WI38 (cell line): ENCODE data around the gene LAPTM5.

Experiments
- H3K4me3 ChIP-seq: 2 replicates; pipeline ENCODE4 v1.5.1; 2011; ENCODE audit warnings: low read depth, mild to moderate bottlenecking, control low read depth, low read length
- TF ChIP-seq, protein P1 (sequence below): IDR thresholded peaks from 2 replicates; pipeline ENCODE4 v1.5.1; 2012; ENCODE audit warnings: low read depth, mild to moderate bottlenecking, control low read depth, low read length

LAPTM5 gene

DNA sequence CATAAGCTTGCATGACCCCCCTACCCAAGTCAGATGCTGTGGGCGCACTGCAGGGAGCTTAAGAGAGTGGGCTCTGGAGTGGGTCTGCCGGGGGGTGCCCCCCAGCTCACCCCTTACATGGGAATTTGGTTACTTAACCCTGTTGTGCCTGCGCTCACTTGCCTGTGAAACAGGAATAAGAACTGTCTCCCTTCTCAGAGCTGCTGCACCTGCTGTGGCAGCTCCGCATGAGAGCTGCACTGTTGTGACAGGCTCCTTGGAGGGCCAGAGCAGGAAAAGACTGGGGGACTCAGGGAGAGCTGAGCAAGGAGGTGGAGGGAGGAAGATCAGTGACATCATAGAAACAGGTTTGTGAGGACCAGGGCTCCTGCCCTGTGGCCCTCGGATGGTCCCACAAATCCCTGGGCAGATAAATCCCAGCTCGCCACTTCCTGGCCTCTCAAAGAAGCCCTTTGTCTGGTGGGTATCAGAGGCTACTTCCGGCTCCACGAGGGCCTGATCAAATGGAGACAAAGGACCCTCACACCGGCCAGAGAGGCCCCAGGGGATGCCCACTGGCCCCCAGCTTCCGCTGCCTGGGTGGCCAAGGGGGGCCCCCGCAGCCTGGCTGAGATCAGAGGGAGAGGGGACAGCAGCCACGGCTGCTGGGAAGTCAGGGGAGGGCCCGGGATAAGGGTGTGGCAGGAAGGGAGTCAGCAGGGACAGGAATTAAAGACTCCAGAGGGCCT, 28.9 kb upstream of the LAPTM5 start:
- TF ChIP-seq, protein P1, sequence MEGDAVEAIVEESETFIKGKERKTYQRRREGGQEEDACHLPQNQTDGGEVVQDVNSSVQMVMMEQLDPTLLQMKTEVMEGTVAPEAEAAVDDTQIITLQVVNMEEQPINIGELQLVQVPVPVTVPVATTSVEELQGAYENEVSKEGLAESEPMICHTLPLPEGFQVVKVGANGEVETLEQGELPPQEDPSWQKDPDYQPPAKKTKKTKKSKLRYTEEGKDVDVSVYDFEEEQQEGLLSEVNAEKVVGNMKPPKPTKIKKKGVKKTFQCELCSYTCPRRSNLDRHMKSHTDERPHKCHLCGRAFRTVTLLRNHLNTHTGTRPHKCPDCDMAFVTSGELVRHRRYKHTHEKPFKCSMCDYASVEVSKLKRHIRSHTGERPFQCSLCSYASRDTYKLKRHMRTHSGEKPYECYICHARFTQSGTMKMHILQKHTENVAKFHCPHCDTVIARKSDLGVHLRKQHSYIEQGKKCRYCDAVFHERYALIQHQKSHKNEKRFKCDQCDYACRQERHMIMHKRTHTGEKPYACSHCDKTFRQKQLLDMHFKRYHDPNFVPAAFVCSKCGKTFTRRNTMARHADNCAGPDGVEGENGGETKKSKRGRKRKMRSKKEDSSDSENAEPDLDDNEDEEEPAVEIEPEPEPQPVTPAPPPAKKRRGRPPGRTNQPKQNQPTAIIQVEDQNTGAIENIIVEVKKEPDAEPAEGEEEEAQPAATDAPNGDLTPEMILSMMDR: no peak
- no peak overlapping the region for H3K4me3 ChIP-seq

DNA sequence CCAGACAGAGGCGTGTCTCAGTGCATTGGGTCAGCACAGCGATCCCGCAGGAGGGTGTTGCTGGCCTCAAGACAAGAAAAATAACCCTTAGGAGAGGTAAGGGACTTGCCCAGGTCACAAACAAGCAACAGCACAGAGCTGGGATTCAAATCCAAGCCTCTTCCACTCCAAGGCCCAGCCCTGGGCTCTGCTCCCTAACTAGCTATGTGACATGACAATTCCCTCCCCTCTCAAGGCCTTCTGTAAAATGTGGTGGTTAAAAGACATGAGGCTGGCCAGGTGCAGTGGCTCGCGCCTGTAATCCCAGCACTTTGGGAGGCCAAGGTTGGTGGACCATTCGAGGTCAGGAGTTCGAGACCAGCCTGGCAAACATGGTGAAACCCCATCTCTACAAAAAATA, 28.1 kb upstream of the LAPTM5 start:
- H3K4me3 ChIP-seq: no peak overlapping the region
- TF ChIP-seq, protein P1: no peak

DNA sequence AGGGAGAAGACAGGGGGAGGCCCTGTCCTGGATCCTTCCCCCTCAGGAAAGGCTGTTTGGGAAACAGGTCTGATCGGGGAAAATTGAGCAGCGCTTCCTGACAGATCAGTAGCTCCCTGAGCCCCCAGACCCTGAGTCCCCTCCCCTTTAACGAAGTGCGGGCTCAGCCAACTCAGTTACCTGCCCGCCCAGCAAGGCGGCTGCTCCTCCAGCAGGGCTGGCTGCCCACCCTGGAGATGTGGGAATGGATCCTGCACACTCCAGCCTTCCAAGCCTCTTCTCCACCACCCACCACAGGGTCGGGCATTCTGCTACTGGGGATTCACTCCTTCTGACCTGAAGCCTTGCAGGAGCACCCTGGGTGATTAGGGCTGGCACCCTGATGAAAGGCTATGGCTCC, 27.6 kb upstream of the LAPTM5 start:
- H3K4me3 ChIP-seq: no peak overlapping the region
- TF ChIP-seq, protein P1: no peak

DNA sequence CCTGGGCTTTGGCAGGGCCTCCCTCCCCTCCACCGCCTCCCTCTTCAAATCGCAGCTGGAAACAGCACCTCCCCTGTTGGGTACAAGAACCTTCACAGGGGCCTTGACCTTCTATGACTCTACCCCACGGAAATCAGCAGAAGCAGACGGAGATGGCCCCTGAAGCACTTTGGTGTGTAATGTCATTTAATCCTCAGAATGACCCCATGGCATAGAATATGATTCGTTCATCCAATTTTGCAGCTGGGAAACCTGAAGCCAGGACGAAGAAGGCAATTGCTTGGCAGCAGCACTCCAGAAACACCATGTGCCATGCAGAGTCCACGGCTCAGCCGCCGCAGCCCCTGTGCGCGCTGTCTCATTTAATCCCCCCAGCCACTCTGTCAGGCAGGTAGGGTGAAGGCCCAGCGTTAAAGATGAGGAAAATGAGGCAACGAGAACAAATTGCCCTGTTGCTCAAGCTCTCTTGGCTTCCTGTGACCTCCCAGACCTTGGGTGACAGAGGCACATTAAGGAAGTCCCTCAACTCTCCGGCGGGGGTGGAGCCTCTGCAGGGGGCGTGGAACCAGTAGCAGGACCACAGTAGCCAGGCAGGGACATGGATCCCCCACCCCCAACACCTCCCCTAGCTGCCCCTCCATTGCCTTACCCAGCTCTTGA, 25.8 kb upstream of the LAPTM5 start:
- H3K4me3 ChIP-seq: no peak overlapping the region
- TF ChIP-seq, protein P1: no peak

DNA sequence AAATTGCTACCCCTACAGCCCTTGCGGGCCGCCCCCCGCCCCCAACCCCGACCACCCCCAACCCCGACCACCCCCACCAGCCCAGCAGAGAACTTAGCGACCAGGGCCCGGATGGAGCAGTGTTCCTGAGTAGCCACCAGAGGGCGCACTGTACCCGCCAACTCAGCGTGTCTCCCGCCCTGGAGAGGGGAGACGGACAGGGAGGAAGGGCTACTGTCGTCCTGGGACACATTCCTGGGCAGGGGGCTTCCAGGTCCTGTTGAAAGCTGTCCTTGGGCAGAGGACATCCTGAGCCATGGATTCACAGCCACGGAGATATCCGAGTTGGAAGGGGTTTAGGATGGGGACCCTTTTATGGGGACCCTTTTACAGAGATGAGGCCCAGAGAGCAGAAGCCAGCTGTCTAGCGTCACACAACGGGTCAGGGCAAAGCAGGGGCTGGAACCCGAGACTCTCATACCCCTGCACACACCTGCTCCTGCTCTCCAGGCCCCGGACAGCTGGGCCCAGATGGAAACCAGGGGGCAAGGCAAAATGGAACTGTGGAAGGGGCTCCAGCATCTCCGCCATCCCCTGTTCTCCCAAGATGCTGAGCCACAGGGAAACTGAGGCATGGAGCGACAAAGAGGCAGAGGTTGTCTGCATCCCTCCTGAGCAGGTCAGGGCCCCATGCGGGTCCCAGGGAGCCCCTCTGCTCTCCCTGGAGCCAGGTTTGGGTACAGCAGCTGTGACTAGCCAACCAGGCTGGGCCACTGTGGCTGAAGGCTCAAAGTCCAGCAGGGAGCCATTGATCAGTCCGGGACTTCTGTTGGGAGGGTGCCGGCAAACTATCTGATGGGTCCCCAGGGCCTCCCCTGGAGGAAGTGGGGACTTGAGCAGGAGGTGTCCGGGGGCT, 25.0 kb upstream of the LAPTM5 start:
- no peak overlapping the region for H3K4me3 ChIP-seq
- TF ChIP-seq, protein P1: peak; percentile 90

DNA sequence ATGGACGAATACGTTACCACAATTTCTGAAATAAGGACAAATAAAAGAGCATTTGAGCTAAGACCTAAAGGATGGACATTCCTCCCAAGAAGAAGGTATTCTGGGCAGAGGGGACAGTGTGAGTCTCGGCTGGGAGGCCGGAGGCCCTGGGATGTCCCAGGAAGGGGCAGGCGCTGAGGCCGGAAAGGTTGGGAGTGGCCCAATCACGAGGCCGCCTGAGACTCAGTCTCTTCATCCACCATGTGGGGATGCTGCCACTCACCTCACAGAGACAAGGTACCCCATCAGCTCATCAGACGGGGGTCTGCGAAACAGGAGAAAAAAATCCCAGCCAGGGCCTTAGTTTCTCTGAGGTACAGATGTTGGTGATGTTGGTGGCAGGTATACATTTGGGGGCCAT, 24.3 kb upstream of the LAPTM5 start:
- no peak overlapping the region for H3K4me3 ChIP-seq
- TF ChIP-seq, protein P1: no peak

DNA sequence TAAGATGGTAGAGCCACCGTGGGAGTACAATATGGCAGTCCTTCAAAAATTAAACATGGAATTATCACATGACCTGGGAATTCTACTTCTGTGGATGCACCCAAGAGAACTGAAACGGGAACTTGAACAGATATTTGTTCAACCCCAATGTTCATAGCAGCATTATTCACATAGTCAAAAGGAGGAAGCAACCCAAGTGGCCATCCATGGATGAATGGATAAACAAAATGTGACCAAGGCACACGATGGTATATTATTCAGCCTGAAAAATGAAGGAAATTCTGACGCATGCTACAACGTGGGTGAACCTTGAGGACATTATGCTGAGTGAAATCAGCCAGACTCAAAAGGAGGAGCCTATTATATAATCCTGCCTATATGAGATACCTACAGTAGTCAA, 22.8 kb upstream of the LAPTM5 start:
- TF ChIP-seq, protein P1: no peak
- H3K4me3 ChIP-seq: no peak overlapping the region
